HepG2 (cell line): ENCODE data around the gene ADD2. TPM values are rescaled to one million over a fixed set of nuclear protein-coding genes. Genes with fewer than 3 reads are reported as not detected.
A peak's percentile ranks its signal among the peaks of the same experiment; 100 is the strongest.

Source experiments
- CCAR2 ChIP-seq: fragments of 200-400 bp; formaldehyde crosslinking; optimal IDR thresholded peaks from 2 replicates; pipeline ENCODE3; 2018; ENCODE audit warnings: low read depth, mild to moderate bottlenecking, low read length, moderate library complexity
- LCORL ChIP-seq, 2 experiments: fragments of 450-650 bp in 1 of 2; sonication (generic) in 1 of 2; formaldehyde crosslinking in 1 of 2; IDR thresholded peaks; 2 replicates each; pipeline versions ENCODE4 v1.5.0 to v1.6.1; 2017 to 2020; ENCODE audit warnings: antibody characterized with exemption in 1 of 2, missing genetic modification reagents in 1 of 2
- MAF1 ChIP-seq: sonication (generic); formaldehyde crosslinking; IDR thresholded peaks from 2 replicates; pipeline ENCODE4 v1.5.0; 2020; ENCODE audit warnings: missing genetic modification reagents, borderline replicate concordance
- NBN ChIP-seq: fragments of 450-650 bp; conservative IDR thresholded peaks from 2 replicates; pipeline ENCODE4 v1.6.1; 2017
- RFX3 ChIP-seq: IDR thresholded peaks from 2 replicates; pipeline ENCODE4 v1.6.1; 2016; ENCODE audit warnings: missing biosample characterization, missing genetic modification reagents
- RXRB ChIP-seq: IDR thresholded peaks from 2 replicates; pipeline ENCODE4 v1.6.1; 2016; ENCODE audit warnings: borderline replicate concordance, missing genetic modification reagents, missing compliant biosample characterization
- YEATS2 ChIP-seq: sonication (generic); formaldehyde crosslinking; IDR thresholded peaks from 2 replicates; pipeline ENCODE4 v1.4.0; 2020; ENCODE audit warnings: missing genetic modification reagents, borderline replicate concordance
- ZNF253 ChIP-seq: sonication (generic); formaldehyde crosslinking; IDR thresholded peaks from 2 replicates; pipeline ENCODE4 v1.8.0; 2022; ENCODE audit warnings: mild to moderate bottlenecking, missing genetic modification reagents, borderline replicate concordance
- ZNF883 ChIP-seq: sonication (generic); formaldehyde crosslinking; IDR thresholded peaks from 2 replicates; pipeline ENCODE4 v1.5.1; 2020; ENCODE audit warnings: mild to moderate bottlenecking, missing genetic modification reagents; ENCODE audit errors: not compliant biosample characterization
- polyA plus RNA-seq, 8 experiments: library from polyadenylated mRNA; depleted of rRNA in 3 of 8; stranded (reverse) in 7 of 8; unstranded in 1 of 8; fragments of >200 nt; fragmentation: Illumina TruSeq in 4 of 8; extraction: Trizol in 4 of 8; gene quantifications; 2 replicates each; pipeline versions ENCODE4 v1.2.1 to v1.2.3, GENCODE V29; 2011 to 2016; ENCODE audit warnings: low read depth in 4 of 8, missing spikeins in 1 of 8, mixed read lengths in 1 of 8; ENCODE audit not compliant: insufficient read depth in 1 of 8
- total RNA-seq, 5 experiments: library from RNA; depleted of rRNA; stranded (reverse); fragments of >200 nt; fragmentation: Illumina TruSeq; extraction: Trizol; gene quantifications; 2 replicates each; pipeline ENCODE4 v1.2.3, GENCODE V29; 2016; ENCODE audit warnings: low read depth in 1 of 5
- TF ChIP-seq, protein P1 (sequence below), 2 experiments: sonication (generic) in 1 of 2; formaldehyde crosslinking in 1 of 2; IDR thresholded peaks; 2 replicates each; pipeline versions ENCODE4 v1.6.1 to v1.9.0; 2014 to 2022; ENCODE audit warnings: antibody characterized with exemption in 1 of 2, borderline replicate concordance in 1 of 2, inconsistent platforms in 1 of 2, low read depth in 1 of 2, missing genetic modification reagents in 1 of 2
- TF ChIP-seq, protein P2 (sequence below), 2 experiments: sonication (generic) in 1 of 2; formaldehyde crosslinking in 1 of 2; IDR thresholded peaks; 2 replicates each; pipeline versions ENCODE4 v1.4.0 to v1.6.1; 2016 to 2020; ENCODE audit warnings: borderline replicate concordance in 1 of 2, low read depth in 1 of 2, mild to moderate bottlenecking in 1 of 2, missing genetic modification reagents in 1 of 2
- TF ChIP-seq, protein P3 (sequence below): IDR thresholded peaks from 2 replicates; pipeline ENCODE4 v1.6.1; 2012; ENCODE audit warnings: inconsistent platforms
- TF ChIP-seq, protein P4 (sequence below): sonication (generic); formaldehyde crosslinking; conservative IDR thresholded peaks from 2 replicates; pipeline ENCODE4 v1.4.0; 2020; ENCODE audit warnings: mild to moderate bottlenecking, missing genetic modification reagents, moderate library complexity

The ADD2 gene
- total and polyA plus RNA-seq, 2 of the 13 experiments (the other 11 are each of a cell fraction or from before 2014, with no cell fraction given) = 0.05 to 0.13 TPM

DNA sequence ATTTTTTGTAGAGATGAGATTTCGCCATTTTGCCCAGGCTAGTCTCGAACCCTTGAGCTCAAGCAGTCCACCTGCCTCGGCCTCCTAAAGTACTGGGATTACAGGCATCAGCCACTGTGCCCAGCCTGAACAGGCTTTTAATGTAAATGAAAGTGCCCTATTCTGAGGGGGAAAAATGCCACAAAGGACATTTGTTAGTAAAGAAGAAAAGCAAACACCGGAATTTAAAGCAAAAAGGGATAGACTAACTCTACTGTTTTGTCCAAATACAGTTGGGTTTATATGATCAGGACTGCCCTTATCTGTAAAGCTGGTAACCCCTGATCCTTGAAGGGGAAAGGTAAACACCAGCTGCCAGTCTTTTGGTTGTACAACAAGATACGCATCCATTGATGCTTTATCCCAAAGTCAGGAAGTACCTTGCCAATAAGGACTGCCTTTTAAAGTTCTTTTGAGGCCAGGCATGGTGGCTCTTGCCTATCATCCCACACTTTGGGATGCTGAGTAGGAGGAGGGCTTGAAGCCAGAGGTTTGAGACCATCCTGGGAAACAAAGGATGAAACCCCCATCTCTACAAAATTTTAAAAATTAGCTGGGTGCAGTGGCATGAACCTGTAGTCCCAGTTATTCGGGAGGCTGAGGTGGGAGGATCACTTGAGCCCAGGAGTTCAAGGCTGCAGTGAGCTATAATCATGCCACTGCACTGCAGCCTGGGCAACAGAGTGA is 39.3 kb upstream of the ADD2 start (continued):
- TF ChIP-seq, protein P1, sequence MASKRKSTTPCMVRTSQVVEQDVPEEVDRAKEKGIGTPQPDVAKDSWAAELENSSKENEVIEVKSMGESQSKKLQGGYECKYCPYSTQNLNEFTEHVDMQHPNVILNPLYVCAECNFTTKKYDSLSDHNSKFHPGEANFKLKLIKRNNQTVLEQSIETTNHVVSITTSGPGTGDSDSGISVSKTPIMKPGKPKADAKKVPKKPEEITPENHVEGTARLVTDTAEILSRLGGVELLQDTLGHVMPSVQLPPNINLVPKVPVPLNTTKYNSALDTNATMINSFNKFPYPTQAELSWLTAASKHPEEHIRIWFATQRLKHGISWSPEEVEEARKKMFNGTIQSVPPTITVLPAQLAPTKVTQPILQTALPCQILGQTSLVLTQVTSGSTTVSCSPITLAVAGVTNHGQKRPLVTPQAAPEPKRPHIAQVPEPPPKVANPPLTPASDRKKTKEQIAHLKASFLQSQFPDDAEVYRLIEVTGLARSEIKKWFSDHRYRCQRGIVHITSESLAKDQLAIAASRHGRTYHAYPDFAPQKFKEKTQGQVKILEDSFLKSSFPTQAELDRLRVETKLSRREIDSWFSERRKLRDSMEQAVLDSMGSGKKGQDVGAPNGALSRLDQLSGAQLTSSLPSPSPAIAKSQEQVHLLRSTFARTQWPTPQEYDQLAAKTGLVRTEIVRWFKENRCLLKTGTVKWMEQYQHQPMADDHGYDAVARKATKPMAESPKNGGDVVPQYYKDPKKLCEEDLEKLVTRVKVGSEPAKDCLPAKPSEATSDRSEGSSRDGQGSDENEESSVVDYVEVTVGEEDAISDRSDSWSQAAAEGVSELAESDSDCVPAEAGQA (IDR thresholded peaks at IDR 0.05; ENCODE audit: low read depth) = no peak
- TF ChIP-seq, protein P1 (CRISPR knock-in tag; IDR thresholded peaks at IDR 0.05; ENCODE audit: borderline replicate concordance) = no peak
- TF ChIP-seq ZNF883 (CRISPR knock-in tag) = no peak
- no peak for TF ChIP-seq RFX3 (CRISPR knock-in tag)
- TF ChIP-seq, protein P2, sequence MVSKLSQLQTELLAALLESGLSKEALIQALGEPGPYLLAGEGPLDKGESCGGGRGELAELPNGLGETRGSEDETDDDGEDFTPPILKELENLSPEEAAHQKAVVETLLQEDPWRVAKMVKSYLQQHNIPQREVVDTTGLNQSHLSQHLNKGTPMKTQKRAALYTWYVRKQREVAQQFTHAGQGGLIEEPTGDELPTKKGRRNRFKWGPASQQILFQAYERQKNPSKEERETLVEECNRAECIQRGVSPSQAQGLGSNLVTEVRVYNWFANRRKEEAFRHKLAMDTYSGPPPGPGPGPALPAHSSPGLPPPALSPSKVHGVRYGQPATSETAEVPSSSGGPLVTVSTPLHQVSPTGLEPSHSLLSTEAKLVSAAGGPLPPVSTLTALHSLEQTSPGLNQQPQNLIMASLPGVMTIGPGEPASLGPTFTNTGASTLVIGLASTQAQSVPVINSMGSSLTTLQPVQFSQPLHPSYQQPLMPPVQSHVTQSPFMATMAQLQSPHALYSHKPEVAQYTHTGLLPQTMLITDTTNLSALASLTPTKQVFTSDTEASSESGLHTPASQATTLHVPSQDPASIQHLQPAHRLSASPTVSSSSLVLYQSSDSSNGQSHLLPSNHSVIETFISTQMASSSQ (IDR thresholded peaks at IDR 0.05; ENCODE audit: low read depth) = peak; percentile 74
- TF ChIP-seq, protein P2 (CRISPR knock-in tag; IDR thresholded peaks at IDR 0.05; ENCODE audit: borderline replicate concordance) = peak; percentile 94; the same call in 1 of the 2 replicates
- TF ChIP-seq, protein P3, sequence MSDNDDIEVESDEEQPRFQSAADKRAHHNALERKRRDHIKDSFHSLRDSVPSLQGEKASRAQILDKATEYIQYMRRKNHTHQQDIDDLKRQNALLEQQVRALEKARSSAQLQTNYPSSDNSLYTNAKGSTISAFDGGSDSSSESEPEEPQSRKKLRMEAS = peak; percentile 20; the same call in 1 of the 2 replicates
- peak; percentile 60; the same call in 1 of the 2 replicates for TF ChIP-seq YEATS2
- no peak for TF ChIP-seq ZNF253 (CRISPR knock-in tag)
- TF ChIP-seq LCORL (IDR thresholded peaks at IDR 0.05) = peak; percentile 95
- TF ChIP-seq LCORL (CRISPR knock-in tag; IDR thresholded peaks at IDR 0.05) = peak; percentile 98
- peak; percentile 99 for TF ChIP-seq RXRB (CRISPR knock-in tag)
- TF ChIP-seq CCAR2 = no peak
- TF ChIP-seq, protein P4, sequence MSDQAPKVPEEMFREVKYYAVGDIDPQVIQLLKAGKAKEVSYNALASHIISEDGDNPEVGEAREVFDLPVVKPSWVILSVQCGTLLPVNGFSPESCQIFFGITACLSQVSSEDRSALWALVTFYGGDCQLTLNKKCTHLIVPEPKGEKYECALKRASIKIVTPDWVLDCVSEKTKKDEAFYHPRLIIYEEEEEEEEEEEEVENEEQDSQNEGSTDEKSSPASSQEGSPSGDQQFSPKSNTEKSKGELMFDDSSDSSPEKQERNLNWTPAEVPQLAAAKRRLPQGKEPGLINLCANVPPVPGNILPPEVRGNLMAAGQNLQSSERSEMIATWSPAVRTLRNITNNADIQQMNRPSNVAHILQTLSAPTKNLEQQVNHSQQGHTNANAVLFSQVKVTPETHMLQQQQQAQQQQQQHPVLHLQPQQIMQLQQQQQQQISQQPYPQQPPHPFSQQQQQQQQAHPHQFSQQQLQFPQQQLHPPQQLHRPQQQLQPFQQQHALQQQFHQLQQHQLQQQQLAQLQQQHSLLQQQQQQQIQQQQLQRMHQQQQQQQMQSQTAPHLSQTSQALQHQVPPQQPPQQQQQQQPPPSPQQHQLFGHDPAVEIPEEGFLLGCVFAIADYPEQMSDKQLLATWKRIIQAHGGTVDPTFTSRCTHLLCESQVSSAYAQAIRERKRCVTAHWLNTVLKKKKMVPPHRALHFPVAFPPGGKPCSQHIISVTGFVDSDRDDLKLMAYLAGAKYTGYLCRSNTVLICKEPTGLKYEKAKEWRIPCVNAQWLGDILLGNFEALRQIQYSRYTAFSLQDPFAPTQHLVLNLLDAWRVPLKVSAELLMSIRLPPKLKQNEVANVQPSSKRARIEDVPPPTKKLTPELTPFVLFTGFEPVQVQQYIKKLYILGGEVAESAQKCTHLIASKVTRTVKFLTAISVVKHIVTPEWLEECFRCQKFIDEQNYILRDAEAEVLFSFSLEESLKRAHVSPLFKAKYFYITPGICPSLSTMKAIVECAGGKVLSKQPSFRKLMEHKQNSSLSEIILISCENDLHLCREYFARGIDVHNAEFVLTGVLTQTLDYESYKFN (CRISPR knock-in tag) = peak; percentile 99
- no peak for TF ChIP-seq NBN
- no peak; the same call in 1 of the 2 replicates for TF ChIP-seq MAF1 (CRISPR knock-in tag)
